22Rv1 (cell line): ENCODE results near the gene FHOD3.

Experiments used
- ZFX ChIP-seq: fragments of 450-650 bp; IDR thresholded peaks from 2 replicates; pipeline ENCODE4 v1.6.1; 2017; ENCODE audit warnings: antibody characterized with exemption, borderline replicate concordance
- TF ChIP-seq, protein P1 (sequence below): fragments of 450-650 bp; IDR thresholded peaks from 2 replicates; pipeline ENCODE4 v1.5.1; 2017; ENCODE audit warnings: mild to moderate bottlenecking

GRCh38 chr18:36273347-36273746 is 24.2 kb upstream of the FHOD3 start:
- TF ChIP-seq, protein P1, sequence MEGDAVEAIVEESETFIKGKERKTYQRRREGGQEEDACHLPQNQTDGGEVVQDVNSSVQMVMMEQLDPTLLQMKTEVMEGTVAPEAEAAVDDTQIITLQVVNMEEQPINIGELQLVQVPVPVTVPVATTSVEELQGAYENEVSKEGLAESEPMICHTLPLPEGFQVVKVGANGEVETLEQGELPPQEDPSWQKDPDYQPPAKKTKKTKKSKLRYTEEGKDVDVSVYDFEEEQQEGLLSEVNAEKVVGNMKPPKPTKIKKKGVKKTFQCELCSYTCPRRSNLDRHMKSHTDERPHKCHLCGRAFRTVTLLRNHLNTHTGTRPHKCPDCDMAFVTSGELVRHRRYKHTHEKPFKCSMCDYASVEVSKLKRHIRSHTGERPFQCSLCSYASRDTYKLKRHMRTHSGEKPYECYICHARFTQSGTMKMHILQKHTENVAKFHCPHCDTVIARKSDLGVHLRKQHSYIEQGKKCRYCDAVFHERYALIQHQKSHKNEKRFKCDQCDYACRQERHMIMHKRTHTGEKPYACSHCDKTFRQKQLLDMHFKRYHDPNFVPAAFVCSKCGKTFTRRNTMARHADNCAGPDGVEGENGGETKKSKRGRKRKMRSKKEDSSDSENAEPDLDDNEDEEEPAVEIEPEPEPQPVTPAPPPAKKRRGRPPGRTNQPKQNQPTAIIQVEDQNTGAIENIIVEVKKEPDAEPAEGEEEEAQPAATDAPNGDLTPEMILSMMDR = no peak
- no peak for TF ChIP-seq ZFX
